HG03097 (cell line): Measurements from ENCODE around the gene LDB1.
A peak's percentile ranks its signal among the peaks of the same experiment; 100 is the strongest.

Experiments used
- ATAC-seq: cut with Tn5 transposase; IDR thresholded peaks from one replicate; pipeline ENCODE4 v1.9.1; 2021; ENCODE audit not compliant: unreplicated experiment, low FRiP score

The LDB1 gene

GRCh38 chr10:102065561-102066398, 54.4 kb downstream of the LDB1 start:
- no peak for ATAC-seq

- peak; percentile 88 for ATAC-seq
Observed at GRCh38 chr10:102064868-102065560, 55.2 kb downstream of the LDB1 start, which contains the start of gene HPS6. HPS6 (plus strand) TSS chr10:102065349; CDS start chr10:102065475, 126 bp downstream.

DNA sequence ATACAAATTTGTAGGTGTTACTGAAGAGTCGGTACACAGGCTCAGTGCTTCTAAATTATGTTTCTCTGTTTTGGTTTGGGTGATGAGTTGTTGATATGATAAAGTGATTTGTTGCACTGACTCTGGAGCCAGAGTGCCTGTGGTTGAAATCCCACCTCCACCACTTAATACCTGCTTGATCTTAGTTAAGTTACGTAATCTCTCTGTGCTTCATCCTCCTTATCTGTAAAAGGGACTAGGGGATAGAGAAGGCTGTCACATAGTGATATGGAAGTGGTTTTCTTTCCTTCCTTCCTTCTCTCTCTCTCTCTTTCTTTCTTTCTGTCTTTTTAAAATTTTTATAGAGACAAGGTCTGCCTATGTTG, 55.7 kb downstream of the LDB1 start:
- ATAC-seq = no peak

DNA sequence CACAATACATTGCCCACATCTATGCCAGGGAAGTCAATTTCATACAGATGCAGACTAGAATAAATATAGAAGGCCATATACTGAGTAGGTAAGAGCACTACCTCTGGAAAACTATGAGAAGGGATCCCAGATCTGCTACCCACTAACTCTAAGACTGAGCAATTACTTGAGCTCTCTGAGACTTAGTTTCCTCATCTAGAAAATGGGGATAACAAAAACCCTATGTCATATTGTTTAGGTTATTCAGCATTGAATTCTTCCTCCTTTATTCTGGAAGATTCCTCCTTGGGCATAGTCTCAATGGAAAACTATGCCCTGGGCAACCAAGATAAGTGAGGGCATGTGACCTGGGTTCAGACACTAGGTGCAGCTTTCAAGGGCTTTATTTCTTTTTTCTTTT, 60.2 kb downstream of the LDB1 start:
- no peak for ATAC-seq
